NB4 (cell line): ENCODE measurements around the gene SET.
"Not testable (repeated sequence)": the region's sequence is repeated elsewhere in the genome, so short reads cannot be mapped to it uniquely, and the experiment has no call there.

Source experiments
- DNase-seq: peaks from one replicate; pipeline ENCODE4 v3.0.0; 2010; ENCODE audit warnings: low read depth
- H3K4me3 ChIP-seq: one replicate; pipeline ENCODE4 v1.5.1; 2011; ENCODE audit warnings: mild to moderate bottlenecking, low read depth, low read length, moderate library complexity
- MYC ChIP-seq: IDR thresholded peaks from 2 replicates; pipeline ENCODE4 v1.6.1; 2011; ENCODE audit warnings: low read depth, low read length
- POLR2A ChIP-seq: IDR thresholded peaks from 2 replicates; pipeline ENCODE4 v1.6.1; 2011; ENCODE audit warnings: mild to moderate bottlenecking; ENCODE audit not compliant: insufficient read length; ENCODE audit errors: extremely low read depth
- TF ChIP-seq, protein P1 (sequence below): IDR thresholded peaks from 2 replicates; pipeline ENCODE4 v1.6.1; 2011; ENCODE audit warnings: low read depth, low read length
- TF ChIP-seq, protein P2 (sequence below): IDR thresholded peaks from one replicate; pipeline ENCODE4 v1.5.1; 2012; ENCODE audit warnings: low read depth, low read length

SET gene

DNA sequence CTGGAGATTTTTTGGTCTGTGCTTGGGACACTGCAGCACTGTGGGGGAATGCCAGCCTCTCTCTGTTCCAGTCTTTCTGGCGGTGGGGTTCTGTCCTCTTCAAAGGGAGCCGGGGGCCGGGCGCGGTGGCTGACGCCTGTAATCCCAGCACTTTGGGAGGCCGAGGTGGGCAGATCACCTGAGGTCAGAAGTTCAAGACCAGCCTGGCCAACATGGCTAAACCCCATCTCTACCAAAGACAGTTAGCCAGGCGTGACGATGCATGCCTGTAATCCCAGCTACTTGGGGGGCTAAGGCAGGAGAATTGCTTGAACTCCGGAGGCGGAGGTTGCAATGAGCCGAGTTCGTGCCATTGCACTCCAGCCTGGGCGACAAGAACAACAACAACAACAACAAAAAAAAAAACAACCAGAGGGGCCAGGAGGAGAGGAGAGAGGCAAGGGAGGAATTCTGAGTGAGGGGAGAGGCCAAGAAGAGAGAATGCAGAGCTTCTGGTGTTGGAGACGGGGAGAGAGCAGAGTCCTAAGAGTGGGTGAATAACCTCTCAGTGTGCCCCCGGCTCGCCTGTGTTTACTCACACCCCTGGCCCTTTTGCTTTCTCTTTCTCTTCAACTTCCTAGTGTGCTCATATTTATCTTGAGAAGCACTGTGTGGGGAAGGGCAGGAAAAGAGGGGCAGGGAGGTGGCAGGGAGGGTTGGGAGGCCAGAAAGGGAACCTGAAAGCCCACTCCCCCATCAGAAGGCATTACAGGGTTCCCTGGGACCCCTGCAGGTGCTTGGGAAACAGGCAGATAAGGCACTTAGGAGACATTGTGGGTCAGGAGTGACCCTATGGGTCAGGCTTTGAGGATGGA is 3.2 kb upstream of the SET start:
- peak overlapping the region; percentile 92 for H3K4me3 ChIP-seq
- TF ChIP-seq POLR2A = peak; percentile 16
- TF ChIP-seq, protein P1, sequence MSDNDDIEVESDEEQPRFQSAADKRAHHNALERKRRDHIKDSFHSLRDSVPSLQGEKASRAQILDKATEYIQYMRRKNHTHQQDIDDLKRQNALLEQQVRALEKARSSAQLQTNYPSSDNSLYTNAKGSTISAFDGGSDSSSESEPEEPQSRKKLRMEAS = no peak
- TF ChIP-seq, protein P2, sequence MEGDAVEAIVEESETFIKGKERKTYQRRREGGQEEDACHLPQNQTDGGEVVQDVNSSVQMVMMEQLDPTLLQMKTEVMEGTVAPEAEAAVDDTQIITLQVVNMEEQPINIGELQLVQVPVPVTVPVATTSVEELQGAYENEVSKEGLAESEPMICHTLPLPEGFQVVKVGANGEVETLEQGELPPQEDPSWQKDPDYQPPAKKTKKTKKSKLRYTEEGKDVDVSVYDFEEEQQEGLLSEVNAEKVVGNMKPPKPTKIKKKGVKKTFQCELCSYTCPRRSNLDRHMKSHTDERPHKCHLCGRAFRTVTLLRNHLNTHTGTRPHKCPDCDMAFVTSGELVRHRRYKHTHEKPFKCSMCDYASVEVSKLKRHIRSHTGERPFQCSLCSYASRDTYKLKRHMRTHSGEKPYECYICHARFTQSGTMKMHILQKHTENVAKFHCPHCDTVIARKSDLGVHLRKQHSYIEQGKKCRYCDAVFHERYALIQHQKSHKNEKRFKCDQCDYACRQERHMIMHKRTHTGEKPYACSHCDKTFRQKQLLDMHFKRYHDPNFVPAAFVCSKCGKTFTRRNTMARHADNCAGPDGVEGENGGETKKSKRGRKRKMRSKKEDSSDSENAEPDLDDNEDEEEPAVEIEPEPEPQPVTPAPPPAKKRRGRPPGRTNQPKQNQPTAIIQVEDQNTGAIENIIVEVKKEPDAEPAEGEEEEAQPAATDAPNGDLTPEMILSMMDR = no peak
- TF ChIP-seq MYC = no peak
- peak; percentile 31 for DNase-seq

- DNase-seq = no peak
- H3K4me3 ChIP-seq = no peak overlapping the region
- TF ChIP-seq, protein P1 = no peak
- no peak for TF ChIP-seq MYC
- TF ChIP-seq, protein P2 = no peak
- TF ChIP-seq POLR2A = no peak
Observed at GRCh38 chr9:128687453-128687852, 1.6 kb upstream of the SET start.

- peak overlapping the region; percentile 46 for H3K4me3 ChIP-seq
- TF ChIP-seq, protein P1 = no peak
- TF ChIP-seq POLR2A (no peak), MYC (no peak; the same call in 1 of the 2 replicates)
- TF ChIP-seq, protein P2 = no peak
- no peak for DNase-seq
Observed at GRCh38 chr9:128689293-128689774, 312 bp downstream of the SET start.

DNA sequence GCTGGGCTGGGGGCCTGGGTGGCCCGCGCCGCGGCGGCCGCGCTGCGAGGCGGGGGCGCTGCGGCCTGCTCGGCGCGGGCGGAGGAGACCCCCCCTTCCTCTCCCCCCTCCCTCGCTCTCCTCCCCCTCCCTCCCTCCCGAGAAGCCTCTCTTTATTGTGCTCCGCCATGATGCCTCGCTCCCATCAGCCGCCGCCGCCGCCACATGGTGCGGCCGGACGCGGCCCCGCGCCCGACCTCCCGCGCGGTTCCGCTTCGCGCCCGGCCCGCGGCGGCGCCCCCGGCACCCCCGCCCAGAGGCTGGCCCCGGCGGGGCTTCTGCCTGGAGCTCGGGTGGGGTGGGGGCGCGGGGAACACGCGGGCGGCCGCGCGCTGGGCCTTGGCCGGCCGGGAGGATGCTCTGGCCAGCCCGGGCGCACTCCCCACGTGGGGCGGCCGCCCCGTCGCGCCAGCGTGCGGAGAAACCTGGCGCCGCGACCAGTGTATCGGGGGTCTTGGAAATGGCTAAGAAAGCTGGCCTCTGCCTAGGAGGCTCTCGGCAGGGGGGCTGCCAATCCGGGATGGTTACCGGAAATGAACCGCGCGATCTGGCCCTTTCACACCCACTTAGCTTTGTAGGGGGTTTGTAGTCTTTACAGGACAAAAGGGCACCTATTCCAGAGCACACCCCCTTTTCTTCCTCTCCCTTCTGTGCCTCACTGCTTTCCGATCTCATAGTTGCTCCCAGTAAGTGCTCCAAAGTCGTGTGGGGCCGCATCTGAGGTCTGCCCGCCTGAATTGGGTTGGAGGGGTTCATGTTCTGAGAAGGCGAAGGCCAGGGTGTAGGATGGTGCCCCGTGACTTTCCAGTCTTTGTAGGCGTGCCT is 1.0 kb downstream of the SET start:
- TF ChIP-seq, protein P2 = no peak
- TF ChIP-seq MYC = peak; percentile 33; the same call in 1 of the 2 replicates
- peak overlapping the region; percentile 68 for H3K4me3 ChIP-seq
- DNase-seq = peak; percentile 66

- peak overlapping the region; percentile 68 for H3K4me3 ChIP-seq
- DNase-seq = no peak
Observed at GRCh38 chr9:128690684-128691034, 1.6 kb downstream of the SET start.

GRCh38 chr9:128693738-128694137 is 4.7 kb downstream of the SET start:
- not testable (repeated sequence) for DNase-seq, H3K4me3 ChIP-seq

More at GRCh38 chr9:128690684-128691034, 1.6 kb downstream of the SET start:
- TF ChIP-seq POLR2A (no peak), MYC (no peak)
- TF ChIP-seq, protein P2 = no peak
- TF ChIP-seq, protein P1 = no peak
